Ammon's horn (tissue), 1 donor: ENCODE data around the gene CCDC39.
"Not testable (repeated sequence)": the region's sequence is repeated elsewhere in the genome, so short reads cannot be mapped to it uniquely, and the experiment has no call there.

Experiments
- DNase-seq: peaks from one replicate; pipeline ENCODE4 v3.0.0-alpha.2; 2016; ENCODE audit warnings: low spot score

Gene CCDC39

DNA sequence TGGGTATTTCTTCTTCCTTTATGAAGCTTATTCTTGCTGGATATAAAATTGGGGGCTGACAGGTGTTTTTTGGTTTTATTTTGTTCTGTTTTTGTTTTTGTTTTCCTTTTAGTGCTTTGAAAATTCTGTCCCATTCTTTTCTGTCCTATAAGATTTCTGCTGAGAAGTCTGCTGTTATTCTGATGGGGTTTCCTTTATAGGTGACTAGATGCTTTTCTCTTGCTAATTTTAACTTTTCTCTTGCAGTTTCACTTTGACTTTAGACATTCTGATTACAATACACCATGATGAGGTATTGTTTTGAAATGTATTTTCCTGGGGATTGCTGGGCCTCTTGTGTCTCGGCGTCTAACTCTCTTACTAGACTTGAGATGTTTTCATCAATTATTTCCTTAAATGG lies 54.6 kb downstream of the CCDC39 start:
- no peak for DNase-seq

DNA sequence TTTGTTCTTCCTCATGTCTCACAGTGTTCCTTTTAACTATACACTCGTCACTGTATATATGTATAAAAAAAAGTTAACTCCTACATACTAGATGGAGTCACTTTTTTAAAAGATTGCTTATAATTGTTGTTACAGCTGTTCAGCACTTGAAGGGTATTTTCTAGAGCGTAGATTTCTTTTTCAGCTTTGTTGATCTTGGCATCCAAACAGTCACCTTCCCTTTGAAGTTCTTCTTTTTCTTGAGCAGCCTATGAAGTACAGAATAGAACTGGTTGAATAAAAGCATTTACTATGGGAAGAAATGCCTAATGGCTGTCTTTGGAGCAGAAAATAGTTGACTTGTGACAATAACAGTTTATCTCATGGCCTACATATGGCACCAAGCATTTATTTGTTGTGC lies 59.6 kb downstream of the CCDC39 start:
- DNase-seq, result no peak

DNA sequence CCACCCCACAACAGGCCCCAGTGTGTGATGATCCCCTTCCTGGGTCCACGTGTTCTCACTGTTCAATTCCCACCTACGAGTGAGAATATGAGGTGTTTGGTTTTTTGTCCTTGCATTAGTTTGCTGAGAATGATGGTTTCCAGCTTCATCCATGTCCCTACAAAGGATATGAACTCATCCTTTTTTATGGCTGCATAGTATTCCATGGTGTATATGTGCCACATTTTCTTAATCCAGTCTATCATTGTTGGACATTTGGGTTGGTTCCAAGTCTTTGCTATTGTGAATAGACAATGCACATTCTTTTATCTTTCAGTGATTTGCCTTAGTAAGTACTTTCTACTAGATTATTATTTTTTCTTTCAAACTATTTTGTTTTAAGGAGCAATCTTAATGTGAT lies 60.7 kb downstream of the CCDC39 start:
- not testable (repeated sequence) for DNase-seq

DNA sequence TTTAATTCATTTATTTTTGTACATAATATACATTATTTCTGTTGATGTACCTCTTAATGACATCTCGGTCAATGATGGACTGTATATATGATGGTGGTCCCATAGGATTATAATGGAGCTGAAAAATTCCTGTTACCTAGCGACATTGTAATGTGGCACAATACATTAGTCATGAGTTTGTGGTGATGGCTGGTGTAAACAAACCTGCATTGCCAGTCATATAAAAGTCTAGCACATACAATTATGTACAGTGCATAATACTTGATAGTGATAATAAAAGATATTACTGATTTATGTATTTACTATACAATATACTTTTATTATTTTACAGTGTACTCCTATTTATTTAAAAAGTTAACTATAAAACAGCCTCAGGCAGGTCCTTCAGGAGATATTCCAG lies 62.2 kb downstream of the CCDC39 start:
- DNase-seq, result no peak

DNA sequence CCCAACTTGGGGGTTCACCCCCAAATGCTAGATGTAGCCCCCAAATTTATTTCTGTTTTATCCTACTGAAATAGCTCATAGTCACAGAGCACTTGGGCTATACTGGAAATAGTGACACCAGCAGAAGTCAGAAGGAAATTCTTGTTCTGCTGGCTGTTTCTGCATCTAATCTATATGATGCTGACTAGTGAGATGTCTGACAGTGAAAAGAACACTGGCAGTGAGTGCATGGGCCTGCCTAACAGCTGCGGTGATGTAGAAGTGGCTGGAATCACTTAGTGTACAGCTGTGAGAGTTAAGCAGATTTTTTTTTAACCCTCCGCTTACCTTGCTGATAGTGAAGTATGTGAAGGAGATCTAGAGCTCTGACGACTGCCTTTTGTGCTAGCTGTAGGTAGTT lies 63.3 kb downstream of the CCDC39 start:
- no peak for DNase-seq

DNA sequence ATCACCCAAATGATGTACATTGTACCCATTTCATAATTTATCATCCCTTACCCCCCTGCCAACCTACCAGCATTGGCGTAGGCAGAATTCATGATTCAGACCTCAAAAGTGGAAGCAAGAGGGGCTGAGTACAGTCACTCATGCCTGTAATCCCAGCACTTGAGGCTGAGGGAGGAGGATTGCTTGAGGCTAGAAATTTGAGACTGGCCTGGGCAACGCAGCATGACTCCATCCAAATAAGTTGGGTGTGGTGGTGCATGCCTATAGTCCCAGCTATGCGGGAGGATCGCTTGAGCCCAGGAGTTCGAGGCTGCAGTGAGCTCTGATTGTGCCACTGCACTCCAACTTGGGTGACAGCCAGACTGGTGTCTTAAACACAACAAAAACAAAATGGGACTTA lies 66.9 kb downstream of the CCDC39 start:
- no peak for DNase-seq

DNA sequence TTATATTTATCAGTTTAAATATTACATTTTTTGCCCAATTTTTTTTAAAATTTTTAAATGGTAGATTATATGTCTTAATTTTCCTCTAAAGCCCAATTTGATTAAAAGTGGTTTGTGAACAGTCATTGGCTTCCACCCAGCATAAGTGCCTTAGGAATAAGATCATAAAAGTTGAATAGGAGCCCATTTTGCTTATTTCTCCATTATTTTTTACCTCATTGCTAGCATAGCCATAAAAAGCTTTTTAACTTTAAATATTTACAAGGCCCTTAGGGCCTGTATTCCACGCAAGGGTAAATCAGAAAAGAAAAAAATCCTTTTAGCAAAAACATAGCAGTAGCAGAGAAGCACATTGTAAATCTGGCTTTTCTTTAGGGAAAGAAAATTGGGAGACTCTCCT lies 68.3 kb downstream of the CCDC39 start:
- DNase-seq, result no peak

DNA sequence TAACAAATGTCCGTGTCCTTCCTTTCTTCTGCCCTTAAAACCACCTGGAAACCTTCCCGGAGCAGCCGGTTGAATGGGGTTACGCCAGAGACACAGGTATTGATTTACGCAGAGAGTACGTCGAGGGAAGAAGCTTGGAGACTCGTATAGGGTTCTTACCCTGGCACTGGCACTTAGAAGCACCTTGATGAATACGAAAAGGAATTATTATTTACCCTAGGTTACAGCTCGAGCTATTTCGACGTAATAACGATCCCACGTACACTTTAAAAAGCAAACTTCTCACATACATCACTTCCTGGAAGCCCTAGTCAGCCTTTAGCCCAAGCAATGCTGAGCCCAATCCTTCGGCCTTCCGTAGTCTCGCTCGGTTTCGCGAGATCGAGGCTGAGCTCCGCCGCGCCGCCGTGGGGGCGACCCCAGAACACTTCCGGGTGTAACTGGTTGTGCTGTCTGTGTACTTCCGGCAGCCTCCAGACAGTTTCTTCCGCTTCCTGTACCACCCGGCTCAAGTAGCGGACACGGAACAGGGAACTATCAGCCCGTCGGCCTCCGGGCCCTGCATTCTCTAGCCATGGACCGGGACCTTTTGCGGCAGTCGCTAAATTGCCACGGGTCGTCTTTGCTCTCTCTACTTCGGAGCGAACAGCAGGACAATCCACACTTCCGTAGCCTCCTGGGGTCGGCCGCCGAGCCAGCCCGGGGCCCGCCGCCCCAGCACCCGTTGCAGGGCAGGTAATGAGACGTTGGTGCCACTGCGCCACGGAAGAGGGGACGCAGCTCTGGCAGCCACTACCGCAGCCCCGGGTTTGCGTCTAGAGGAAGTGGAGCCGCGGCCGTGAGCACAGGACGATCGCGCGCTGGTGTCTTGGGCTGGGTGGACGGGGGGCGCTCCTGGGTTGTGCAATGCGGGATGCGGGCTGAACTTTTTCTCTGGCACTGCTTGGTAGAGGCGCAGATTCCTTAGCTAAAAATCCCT lies 77.3 kb downstream of the CCDC39 start, which contains the start of gene TTC14:
Gene TTC14 (plus strand): TSS at position 476 of the 979 bp plus-strand sequence. CDS start 99 bp downstream, at position 575.
- DNase-seq, result peak; percentile 96

DNA sequence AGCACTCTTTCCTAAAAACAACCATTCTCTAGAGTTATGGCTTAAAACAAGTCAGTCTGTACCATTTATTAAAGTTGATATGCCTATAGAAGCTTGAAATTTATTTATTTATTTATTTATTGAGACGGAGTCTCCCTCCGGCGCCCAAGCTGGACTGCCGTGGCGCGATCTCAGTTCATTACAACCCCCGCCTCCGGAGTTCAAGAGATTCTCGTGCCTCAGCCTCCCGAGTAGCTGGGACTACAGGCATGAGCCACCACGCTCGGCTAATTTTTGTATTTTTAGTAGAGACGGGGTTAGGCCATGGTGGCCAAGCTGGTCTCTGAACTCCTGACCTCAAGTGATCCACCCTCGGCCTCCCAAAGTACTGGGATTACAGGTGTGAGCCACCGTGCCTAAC lies 78.8 kb downstream of the CCDC39 start:
- no peak for DNase-seq

DNA sequence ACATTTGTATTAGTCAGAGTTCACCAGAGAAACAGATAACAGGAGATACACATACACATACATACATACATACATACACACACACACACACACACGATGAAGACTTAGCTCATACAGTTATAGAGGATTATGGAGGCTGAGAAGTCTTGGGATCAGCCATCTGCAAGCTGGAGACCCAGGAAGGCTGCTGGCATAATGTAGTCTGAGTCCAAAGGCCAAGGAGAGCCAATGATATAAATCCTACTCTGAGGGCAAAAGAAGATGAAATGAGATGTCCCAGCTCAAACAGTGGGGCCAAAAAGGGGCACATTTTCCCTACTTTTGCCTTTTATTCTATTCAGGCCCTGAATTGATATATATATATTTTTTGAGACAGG lies 83.7 kb downstream of the CCDC39 start:
- DNase-seq, result no peak

DNA sequence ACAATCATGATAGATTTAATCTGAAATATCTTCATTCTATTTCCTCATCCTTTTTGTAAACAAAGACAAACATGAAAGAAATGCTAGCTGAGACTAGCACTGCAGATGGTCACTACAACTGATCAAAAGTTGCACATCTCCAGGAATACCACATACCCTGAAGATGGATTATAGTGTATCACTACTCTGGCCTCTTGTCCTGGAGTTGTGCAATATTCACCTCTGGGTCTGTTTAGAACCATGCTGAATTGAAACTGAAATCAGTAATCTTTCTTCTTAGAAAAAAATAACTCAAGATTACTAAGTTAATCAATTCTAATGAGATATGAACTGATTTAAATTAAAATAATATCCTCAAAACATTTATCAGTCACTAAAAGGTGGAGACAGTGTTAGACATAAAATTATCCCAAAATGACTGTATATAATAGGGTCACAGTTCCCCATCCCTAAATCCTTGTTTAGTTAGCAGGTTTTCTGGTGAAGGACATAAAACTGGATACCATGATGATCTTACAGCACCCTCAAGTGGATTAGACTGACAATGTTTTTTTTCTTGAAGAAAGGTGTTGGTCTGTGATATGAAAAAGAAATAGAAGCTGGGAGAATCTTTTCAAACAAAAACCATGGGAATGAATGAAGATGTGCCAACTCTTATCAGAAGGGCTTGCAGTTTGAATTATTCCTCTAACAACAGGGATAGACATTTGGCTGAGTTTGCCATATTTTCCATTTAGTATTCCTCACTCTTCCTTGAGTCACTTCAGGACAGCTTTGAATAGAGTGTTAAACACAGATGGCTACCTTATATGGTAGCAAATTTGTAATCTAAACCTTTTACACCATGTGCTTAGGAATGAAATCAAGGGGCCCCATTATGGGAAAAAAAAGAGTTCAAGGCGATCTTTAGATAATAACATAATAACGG lies 84.4 kb downstream of the CCDC39 start:
- DNase-seq, result peak; percentile 75

DNA sequence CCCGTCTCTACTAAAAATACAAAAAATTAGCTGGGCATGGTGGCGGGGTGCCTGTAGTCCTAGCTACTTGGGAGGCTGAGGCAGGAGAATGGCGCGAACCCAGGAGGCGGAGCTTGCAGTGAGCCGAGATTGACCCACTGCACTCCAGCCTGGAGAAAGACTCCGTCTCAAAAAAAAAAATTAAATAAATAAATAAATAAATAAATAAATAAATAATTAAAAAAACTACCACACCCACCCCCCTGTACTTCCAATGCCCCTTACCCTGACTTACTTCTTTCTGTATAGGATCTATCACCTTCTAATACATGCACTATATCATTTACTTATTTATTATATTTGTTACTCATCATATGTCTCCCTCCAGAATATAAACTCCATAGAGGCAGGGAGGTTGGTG lies 85.7 kb downstream of the CCDC39 start:
- not testable (repeated sequence) for DNase-seq

DNA sequence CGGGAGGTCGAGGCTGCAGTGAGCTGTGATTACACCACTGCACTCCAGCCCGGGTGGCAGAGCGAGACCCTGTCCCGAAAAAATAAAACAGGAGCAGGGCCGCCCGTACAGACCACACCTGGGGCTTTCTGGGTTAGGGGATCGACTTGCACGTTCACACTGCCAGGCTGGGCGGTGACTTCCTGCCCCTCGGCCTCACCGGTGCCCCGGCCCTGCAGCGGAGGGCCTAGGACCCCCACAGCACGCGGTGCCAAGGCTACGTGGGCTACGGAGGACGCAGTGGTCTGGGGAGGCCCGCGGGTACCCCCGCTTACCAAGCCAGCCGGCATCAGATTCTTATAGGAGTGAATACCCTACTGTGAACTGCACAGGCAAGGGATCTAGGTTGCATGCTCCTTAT lies 88.9 kb downstream of the CCDC39 start:
- no peak for DNase-seq

DNA sequence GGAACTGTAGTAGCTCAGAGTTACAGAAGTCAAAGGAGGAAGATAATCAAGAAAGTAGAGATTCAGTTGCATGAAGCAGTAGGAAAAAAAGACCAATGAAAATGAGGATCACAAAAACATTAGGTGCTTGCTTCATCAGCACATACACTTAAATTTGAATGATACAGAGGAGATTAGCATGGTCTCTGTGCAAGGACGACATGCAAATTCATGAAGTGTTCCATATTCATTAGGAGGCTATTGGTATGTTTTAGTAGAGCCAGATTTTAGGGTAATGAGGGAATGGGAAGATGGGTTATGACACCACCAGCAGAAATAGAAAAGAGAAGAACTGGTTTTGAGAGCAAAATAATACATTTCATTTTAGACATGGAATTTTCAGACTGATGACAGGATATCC lies 98.4 kb downstream of the CCDC39 start:
- no peak for DNase-seq

DNA sequence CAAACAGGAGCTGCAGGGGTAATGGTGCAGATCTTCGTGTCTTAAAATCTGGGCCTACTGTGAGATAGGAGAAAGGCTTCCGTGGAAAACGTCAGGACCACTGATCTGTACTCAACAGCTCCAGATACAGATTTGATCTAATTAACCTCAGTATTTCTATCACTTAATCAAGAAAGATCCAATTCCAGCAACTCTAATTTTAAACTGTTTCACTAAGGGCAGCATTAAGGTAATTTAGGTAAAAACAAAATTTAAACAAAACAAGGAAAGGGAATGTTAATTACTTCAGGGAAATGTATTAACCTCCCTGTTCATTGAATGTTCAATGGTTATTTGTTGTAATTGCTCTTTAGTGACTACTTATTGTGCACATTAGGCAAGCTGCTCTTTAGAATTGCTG lies 103.7 kb downstream of the CCDC39 start:
- no peak for DNase-seq

DNA sequence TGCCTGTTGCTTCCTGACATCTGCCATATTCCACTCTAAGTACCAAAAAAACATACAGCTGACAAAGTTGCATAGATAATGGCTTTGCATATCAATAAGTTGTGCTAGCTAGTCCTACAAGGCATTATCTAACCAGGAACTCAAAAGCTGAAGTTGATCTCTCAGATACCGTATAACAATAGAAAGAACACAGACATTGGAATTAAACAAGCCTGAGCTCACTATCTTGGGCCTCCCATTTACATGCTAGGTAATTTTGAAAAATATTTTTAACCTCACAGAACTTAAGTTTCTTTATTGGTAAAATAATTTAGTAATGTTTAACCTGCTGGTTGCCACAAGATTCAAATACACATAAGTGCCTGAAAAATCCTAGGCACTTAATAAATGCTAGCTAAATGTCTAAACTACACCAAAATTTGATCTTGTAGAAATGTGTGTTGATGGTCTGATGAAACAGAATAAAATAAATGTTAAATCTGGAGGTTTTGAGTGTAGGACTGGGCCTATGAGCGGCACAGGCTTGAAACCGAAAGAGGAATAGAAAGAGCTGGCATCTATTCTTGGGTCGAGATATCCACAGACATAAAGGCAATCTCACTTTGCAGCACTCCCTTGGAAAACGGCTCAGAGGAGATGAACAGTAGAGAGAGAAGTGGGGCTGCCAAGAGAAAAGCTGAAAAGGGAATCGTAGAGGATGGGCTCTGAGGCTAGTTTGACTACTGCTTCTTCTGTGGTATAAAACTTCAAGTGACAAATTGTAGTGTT lies 107.3 kb downstream of the CCDC39 start:
- peak; percentile 24 for DNase-seq

DNA sequence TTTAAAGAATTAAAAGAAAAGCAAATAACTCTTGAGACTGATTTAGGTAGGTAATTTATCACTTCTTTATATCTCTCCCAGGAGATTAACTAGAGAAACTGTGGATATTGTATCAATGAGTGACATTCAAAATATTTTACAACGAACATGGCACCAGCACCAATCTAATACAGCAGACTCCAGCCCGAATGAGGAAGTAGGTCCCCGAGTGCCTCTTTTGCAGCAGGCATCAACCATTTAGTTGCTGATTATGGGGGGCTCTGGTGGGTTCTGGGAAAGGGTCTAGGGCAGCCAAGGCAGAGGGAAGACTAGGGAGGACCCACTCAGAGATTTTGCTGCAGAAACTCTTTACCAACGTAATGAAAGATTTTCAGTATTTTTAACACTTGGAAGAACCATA lies 109.1 kb downstream of the CCDC39 start:
- DNase-seq, result no peak

DNA sequence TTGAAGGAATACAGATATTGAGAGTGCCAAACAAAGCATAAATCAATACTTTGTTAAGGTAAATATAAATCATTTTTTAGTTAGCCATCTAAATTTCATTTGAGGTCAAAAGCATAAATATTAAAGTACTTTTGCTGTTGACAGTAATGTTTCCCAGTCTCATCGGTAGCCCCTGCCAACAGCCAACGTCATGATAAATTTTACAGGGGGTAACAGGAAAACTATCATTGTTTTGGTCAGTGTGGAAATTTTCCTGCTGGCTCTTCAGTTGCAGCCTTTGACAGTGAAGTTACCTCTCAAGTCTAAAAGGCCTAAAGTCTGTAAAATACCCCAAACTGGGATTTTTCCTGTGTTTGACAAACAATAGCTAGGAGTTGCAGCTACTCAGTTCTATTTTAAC lies 114.6 kb downstream of the CCDC39 start:
- no peak for DNase-seq
